Kidney (tissue), 14 donors: Measurements from ENCODE around the gene TRAK1. TPM values are rescaled to one million over a fixed set of nuclear protein-coding genes. Genes with fewer than 3 reads are reported as not detected.

Experiments
- DNase-seq, 5 donors: peaks; one replicate each; pipeline ENCODE4 v3.0.0-alpha.2; 2013 to 2020
- FAIRE-seq: peaks from 2 replicates; lab custom pipeline; 2012; peaks lifted over from hg19 to GRCh38; lab: Jason Lieb, UNC
- H3K27ac ChIP-seq, 2 donors: one replicate each; pipeline ENCODE4 v1.7.0; 2013; ENCODE audit warnings: low read depth in 2 of 2, low read length in 2 of 2, inconsistent platforms in 1 of 2
- H3K27me3 ChIP-seq: one replicate; pipeline ENCODE4 v1.7.1; 2013; ENCODE audit warnings: low read length, inconsistent platforms; ENCODE audit not compliant: control insufficient read depth, insufficient read depth
- H3K36me3 ChIP-seq, 3 donors: one replicate each; pipeline versions ENCODE4 v1.7.0 to v1.7.1; 2013; ENCODE audit warnings: low read length in 3 of 3, control low read depth in 1 of 3, inconsistent platforms in 1 of 3; ENCODE audit not compliant: insufficient read depth in 3 of 3, control insufficient read depth in 2 of 3
- H3K4me1 ChIP-seq, 3 donors: one replicate each; pipeline versions ENCODE4 v1.7.0 to v1.7.1; 2013; ENCODE audit warnings: low read length in 3 of 3, inconsistent platforms in 1 of 3, low read depth in 1 of 3; ENCODE audit not compliant: control insufficient read depth in 2 of 3, insufficient read depth in 2 of 3
- H3K4me3 ChIP-seq, 3 donors: one replicate each; pipeline versions ENCODE4 v1.7.0 to v1.8.1; 2013; ENCODE audit warnings: low read length in 3 of 3, control low read depth in 1 of 3, inconsistent platforms in 1 of 3
- H3K9ac ChIP-seq, 3 donors: one replicate each; pipeline versions ENCODE4 v1.7.0 to v1.7.1; 2013; ENCODE audit warnings: low read length in 3 of 3, control low read depth in 1 of 3, inconsistent platforms in 1 of 3
- H3K9me3 ChIP-seq, 3 donors: one replicate each; pipeline versions ENCODE4 v1.7.0 to v1.7.1; 2013; ENCODE audit warnings: low read length in 3 of 3, control low read depth in 1 of 3, inconsistent platforms in 1 of 3; ENCODE audit not compliant: control insufficient read depth in 2 of 3, insufficient read depth in 1 of 3
- CTCF ChIP-seq: IDR thresholded peaks from 3 replicates; pipeline ENCODE4 v1.5.1; 2012; ENCODE audit warnings: mild to moderate bottlenecking, moderate library complexity, borderline replicate concordance; ENCODE audit not compliant: insufficient read depth; ENCODE audit errors: extremely low read depth
- intact Hi-C: fragments of 100-400 bp; cut with DNase I; formaldehyde crosslinking; loops from one replicate; pipeline ENCODE4 v1.11.1; 2022
- polyA plus RNA-seq: library from polyadenylated mRNA; stranded (reverse); fragments of 350-450 nt; fragmentation: Illumina TruSeq; extraction: RNeasy Lipid Tissue Mini Kit (QIAGEN cat#74804); gene quantifications from one replicate; pipeline ENCODE4 v1.2.3, GENCODE V29; 2014; ENCODE audit warnings: low read depth, low replicate concordance; ENCODE audit not compliant: insufficient read depth
- total RNA-seq: library from RNA; stranded (reverse); fragmentation: NEBNext Ultra II Directional; extraction: Animal tissue kit (Norgen Biotek cat#: 25700); gene quantifications from one replicate; pipeline ENCODE4 v1.2.1, GENCODE V29; 2021
- donor health status: control.
- donor health status: control.
- donor health status: control.
- donor health status: control.
- donor health status: control.
- donor health status: DM: yes; HTN: yes; CAD: no.
- donor health status: Normal renal cell carcinoma (clear cell type).

The TRAK1 gene
- total and polyA plus RNA-seq, 2 donors from 2014 or later, result 16.2 to 41.0 TPM

GRCh38 chr3:42149975-42150374 lies 58.8 kb downstream of the TRAK1 start:
- intact Hi-C loops, result no loop called here
- no peak overlapping the region for H3K4me3 ChIP-seq
- TF ChIP-seq CTCF, result no peak
- H3K27ac ChIP-seq, result no peak overlapping the region
- no peaks in the 10 kb centered on the region for H3K36me3 ChIP-seq
- H3K9ac ChIP-seq, result no peak overlapping the region
- FAIRE-seq, result no peak
- H3K27me3 ChIP-seq, result no peaks in the 10 kb centered on the region
- DNase-seq, result peak in 1 of 5 donors; percentile 81
- peaks cover 0 to 2% (median 0%) of the 10 kb centered on the region in 3 donors for H3K4me1 ChIP-seq
- H3K9me3 ChIP-seq, result no peaks in the 10 kb centered on the region

GRCh38 chr3:42151596-42152168 lies 60.5 kb downstream of the TRAK1 start:
- Histone ChIP-seq H3K4me1 (peaks cover 0 to 2% (median 0%) of the 10 kb centered on the region in 3 donors), H3K27ac (no peak overlapping the region), H3K9ac (no peak overlapping the region), H3K36me3 (no peaks in the 10 kb centered on the region), H3K9me3 (no peaks in the 10 kb centered on the region), H3K4me3 (no peak overlapping the region), H3K27me3 (no peaks in the 10 kb centered on the region)
- FAIRE-seq, result no peak
- no peak for TF ChIP-seq CTCF
- DNase-seq, result no peak
- intact Hi-C loops, result no loop called here

GRCh38 chr3:42152193-42152592 lies 61.0 kb downstream of the TRAK1 start:
- no peak overlapping the region for H3K9ac ChIP-seq
- H3K9me3 ChIP-seq, result no peaks in the 10 kb centered on the region
- no peak overlapping the region for H3K4me3 ChIP-seq
- intact Hi-C loops, result no loop called here
- no peaks in the 10 kb centered on the region for H3K36me3 ChIP-seq
- no peak overlapping the region for H3K27ac ChIP-seq
- no peaks in the 10 kb centered on the region for H3K27me3 ChIP-seq
- H3K4me1 ChIP-seq, result peaks cover 0 to 2% (median 0%) of the 10 kb centered on the region in 3 donors
- TF ChIP-seq CTCF, result no peak
- no peak for DNase-seq
- no peak for FAIRE-seq

- no peaks in the 10 kb centered on the region for H3K36me3 ChIP-seq
- H3K27ac ChIP-seq, result no peak overlapping the region
- no peak overlapping the region for H3K9ac ChIP-seq
- no peaks in the 10 kb centered on the region for H3K27me3 ChIP-seq
- no peak for FAIRE-seq
- DNase-seq, result no peak
- no peaks in the 10 kb centered on the region for H3K9me3 ChIP-seq
- no peak for TF ChIP-seq CTCF
- intact Hi-C loops, result no loop called here
- H3K4me3 ChIP-seq, result no peak overlapping the region
- H3K4me1 ChIP-seq, result peaks cover 0 to 2% (median 0%) of the 10 kb centered on the region in 3 donors
Measured at GRCh38 chr3:42153039-42153438, 61.9 kb downstream of the TRAK1 start.
